Measurements from ENCODE around the gene SKI.

Gene SKI

GRCh38 chr1:2356911-2357845, 129.1 kb downstream of the SKI start:
- CTCF ChIA-PET = no interaction called here
- no peak overlapping the region for H3K27ac ChIP-seq (ENCODE audit: insufficient read depth in 1 of 2, low read depth in 1 of 2, low read length in 2 of 2, poor library complexity in 1 of 2, severe bottlenecking in 2 of 2)
- DNase-seq = no peak
- H3K36me3 ChIP-seq (ENCODE audit: control insufficient read depth in 4 of 4, insufficient read depth in 4 of 4, low read length in 3 of 4) = no peaks in the 10 kb centered on the region
- POLR2A ChIA-PET = no interaction called here
- WGBS (ENCODE audit: insufficient coverage) = 97% methylated on average over 24 of the region's 37 CpGs
- H3K9me3 ChIP-seq (ENCODE audit: control extremely low read depth in 1 of 5, control insufficient read depth in 4 of 5, insufficient read depth in 2 of 5, low read depth in 1 of 5, low read length in 4 of 5) = no peaks in the 10 kb centered on the region
- no peaks in the 10 kb centered on the region for H3K27me3 ChIP-seq (replicated peaks in 2 of 5; ENCODE audit: control insufficient read depth in 4 of 5, insufficient read depth in 5 of 5, low read length in 4 of 5)
- no peaks in the 10 kb centered on the region for H3K4me1 ChIP-seq (ENCODE audit: control extremely low read depth in 1 of 4, control insufficient read depth in 4 of 4, insufficient read depth in 4 of 4, low read length in 3 of 4)
- H3K4me3 ChIP-seq (ENCODE audit: control insufficient read depth in 1 of 7, extremely low read depth in 1 of 7, insufficient read depth in 4 of 7, low read depth in 2 of 7, low read length in 6 of 7) = no peak overlapping the region

GRCh38 chr1:2358072-2358471, 130.0 kb downstream of the SKI start:
- H3K4me1 ChIP-seq (ENCODE audit: control extremely low read depth in 1 of 4, control insufficient read depth in 4 of 4, insufficient read depth in 4 of 4, low read length in 3 of 4) = no peaks in the 10 kb centered on the region
- 100% methylated on average over 10 of the region's 13 CpGs for WGBS (ENCODE audit: insufficient coverage)
- POLR2A ChIA-PET = no interaction called here
- no peak overlapping the region for H3K27ac ChIP-seq (ENCODE audit: insufficient read depth in 1 of 2, low read depth in 1 of 2, low read length in 2 of 2, poor library complexity in 1 of 2, severe bottlenecking in 2 of 2)
- H3K4me3 ChIP-seq (ENCODE audit: control insufficient read depth in 1 of 7, extremely low read depth in 1 of 7, insufficient read depth in 4 of 7, low read depth in 2 of 7, low read length in 6 of 7) = no peak overlapping the region
- DNase-seq = no peak
- H3K27me3 ChIP-seq (replicated peaks in 2 of 5; ENCODE audit: control insufficient read depth in 4 of 5, insufficient read depth in 5 of 5, low read length in 4 of 5) = no peaks in the 10 kb centered on the region
- peaks cover 0 to under 1% (median 0%) of the 10 kb centered on the region in 5 experiments for H3K9me3 ChIP-seq (ENCODE audit: control extremely low read depth in 1 of 5, control insufficient read depth in 4 of 5, insufficient read depth in 2 of 5, low read depth in 1 of 5, low read length in 4 of 5)
- CTCF ChIA-PET = interaction anchor here (0.7 kb wide), 1 partner anchor 11 kb away, joined by 3 read pairs; no protein-coding TSS in a partner anchor
- no peaks in the 10 kb centered on the region for H3K36me3 ChIP-seq (ENCODE audit: control insufficient read depth in 4 of 4, insufficient read depth in 4 of 4, low read length in 3 of 4)

DNA sequence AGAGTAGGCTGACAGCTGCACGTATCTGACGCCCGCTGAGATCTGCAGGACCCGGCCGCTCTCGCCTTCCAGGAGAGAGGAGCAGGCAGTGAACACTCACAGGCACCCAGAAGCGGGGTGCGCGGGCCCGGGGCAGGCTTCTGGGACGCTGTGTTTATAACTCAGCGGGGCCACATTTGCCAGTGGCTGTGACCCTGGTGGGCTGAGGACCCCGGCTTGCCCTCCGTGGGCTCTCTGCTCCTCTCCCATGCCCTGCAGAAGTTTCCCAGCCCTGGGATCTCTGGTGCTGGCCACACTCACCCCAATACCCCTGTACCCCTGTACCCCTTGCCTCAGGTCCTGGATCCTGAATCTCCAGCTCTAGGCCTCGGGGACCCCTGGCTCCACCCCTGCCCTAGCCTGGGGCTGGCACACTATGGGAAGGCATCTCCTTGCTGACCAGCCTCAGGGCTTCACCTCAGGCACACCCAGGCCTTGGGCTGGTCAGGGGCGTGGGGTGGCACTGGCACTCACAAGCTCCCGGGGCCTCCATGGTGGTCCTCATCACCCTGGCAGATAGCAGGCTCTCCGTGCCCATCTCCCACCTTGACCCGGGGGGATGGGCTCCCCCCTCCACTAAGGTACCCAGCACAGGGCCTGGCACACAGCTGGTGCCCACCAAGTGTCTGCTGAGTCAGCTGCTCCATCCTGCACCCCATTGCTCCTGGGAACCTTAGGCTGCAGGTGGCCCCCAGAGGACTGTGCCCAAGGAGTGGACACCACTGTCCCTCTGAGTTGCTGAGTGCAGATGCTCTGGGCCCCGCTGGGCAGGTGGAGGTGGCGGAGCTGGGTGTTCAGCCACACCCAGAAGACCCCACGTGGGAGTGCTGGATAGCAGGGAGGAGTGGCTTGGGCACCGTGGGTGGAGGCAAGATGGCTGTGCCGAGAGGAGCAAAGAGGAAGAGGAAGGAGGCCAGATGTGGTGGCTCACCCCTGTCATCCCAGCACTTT, 130.8 kb downstream of the SKI start:
- no peaks in the 10 kb centered on the region for H3K27me3 ChIP-seq (replicated peaks in 2 of 5; ENCODE audit: control insufficient read depth in 4 of 5, insufficient read depth in 5 of 5, low read length in 4 of 5)
- no peaks in the 10 kb centered on the region for H3K36me3 ChIP-seq (ENCODE audit: control insufficient read depth in 4 of 4, insufficient read depth in 4 of 4, low read length in 3 of 4)
- H3K4me1 ChIP-seq (ENCODE audit: control extremely low read depth in 1 of 4, control insufficient read depth in 4 of 4, insufficient read depth in 4 of 4, low read length in 3 of 4) = no peaks in the 10 kb centered on the region
- H3K4me3 ChIP-seq (ENCODE audit: control insufficient read depth in 1 of 7, extremely low read depth in 1 of 7, insufficient read depth in 4 of 7, low read depth in 2 of 7, low read length in 6 of 7) = no peak overlapping the region
- no peak overlapping the region for H3K27ac ChIP-seq (ENCODE audit: insufficient read depth in 1 of 2, low read depth in 1 of 2, low read length in 2 of 2, poor library complexity in 1 of 2, severe bottlenecking in 2 of 2)
- H3K9me3 ChIP-seq (ENCODE audit: control extremely low read depth in 1 of 5, control insufficient read depth in 4 of 5, insufficient read depth in 2 of 5, low read depth in 1 of 5, low read length in 4 of 5) = peaks cover 0 to 2% (median under 1%) of the 10 kb centered on the region in 5 experiments
- ChIA-PET POLR2A (no interaction called here), CTCF (no interaction called here)
- WGBS (ENCODE audit: insufficient coverage) = 92% methylated on average over 24 of the region's 24 CpGs
- DNase-seq = no peak
